ENCODE measurements around the gene MRAP.

Gene MRAP

DNA sequence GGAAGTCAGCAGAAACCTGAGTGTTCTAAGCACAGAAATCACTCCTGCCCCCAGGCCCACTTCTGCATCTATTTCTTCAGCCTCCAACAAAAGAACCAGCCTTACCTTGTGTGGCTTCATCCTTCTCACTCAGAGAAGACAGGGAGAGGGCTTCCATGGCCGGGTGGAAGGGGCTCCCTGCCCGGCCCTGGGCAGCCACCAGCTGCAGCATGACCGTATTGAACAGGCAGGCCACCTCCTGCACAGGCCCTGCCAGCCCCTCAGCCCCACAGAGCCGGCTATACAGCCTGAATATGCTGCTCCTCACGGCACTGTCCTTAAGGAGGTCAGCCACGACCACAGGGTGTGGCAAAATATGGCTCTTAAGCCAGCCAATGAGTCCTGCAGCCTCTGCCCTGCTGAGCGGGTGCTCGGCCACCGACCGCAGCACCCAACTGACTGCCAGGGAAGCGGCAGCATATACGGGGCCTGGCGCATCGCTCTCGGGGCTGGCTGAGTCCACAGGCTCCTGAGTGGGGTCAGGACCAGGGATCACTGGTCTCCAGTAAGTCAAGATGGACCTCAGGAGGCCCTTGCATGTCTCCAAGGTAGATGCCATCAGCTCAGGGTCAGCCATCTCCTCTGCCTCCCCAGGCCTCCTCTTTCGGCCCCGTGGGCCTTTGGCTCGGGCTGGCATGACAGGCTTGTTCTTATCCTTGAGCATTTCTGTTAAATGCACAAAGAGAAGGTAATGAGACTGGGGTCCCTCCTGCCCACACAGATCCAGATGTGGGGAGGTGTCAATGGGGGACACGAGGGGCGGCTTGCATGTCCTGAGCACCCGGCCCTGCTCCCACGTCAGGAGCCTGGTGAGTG, 17.9 kb downstream of the MRAP start:
- peaks cover 9 to 92% of the 10 kb centered on the region in 2 experiments for H3K36me3 ChIP-seq (ENCODE audit: control insufficient read depth in 2 of 2, insufficient read depth in 1 of 2, low read length in 2 of 2)
- POLR2A ChIA-PET = interaction anchor here (1.2 kb wide), 1 partner anchor 9 kb away, joined by 3 read pairs; no protein-coding TSS in a partner anchor
- TF ChIP-seq MZF1 (tag by site-specific recombination; IDR thresholded peaks at IDR 0.05; ENCODE audit: borderline replicate concordance) = no peak

DNA sequence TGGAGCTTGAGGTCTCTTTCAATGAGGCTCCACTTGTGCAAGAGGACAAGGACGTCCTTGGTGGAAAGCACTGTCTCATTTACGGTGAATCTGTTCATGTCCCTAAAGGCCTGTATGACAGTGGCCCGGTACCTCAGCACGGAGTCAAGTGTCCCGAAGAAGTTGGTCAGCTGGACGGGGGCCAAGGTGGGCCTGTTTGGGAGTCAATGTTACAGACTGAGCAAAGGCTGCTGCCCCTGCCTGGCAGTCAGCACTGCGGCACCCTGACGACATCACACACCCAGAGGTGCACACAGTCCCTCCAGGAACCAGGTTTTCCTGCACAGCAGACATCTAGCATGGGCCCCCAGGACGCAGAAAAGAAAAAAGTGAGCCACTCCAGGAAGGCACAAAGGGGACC, 19.1 kb downstream of the MRAP start:
- no peaks in the 10 kb centered on the region for H3K4me1 ChIP-seq (ENCODE audit: control insufficient read depth, insufficient read depth, low read length)
- no peak overlapping the region for H3K27ac ChIP-seq (ENCODE audit: extremely low read depth, low read depth, low read length)
- CTCF ChIA-PET = no interaction called here
- H3K4me3 ChIP-seq (ENCODE audit: low read depth, low read length) = no peak overlapping the region
- peaks cover 9 to 91% of the 10 kb centered on the region in 2 experiments for H3K36me3 ChIP-seq (ENCODE audit: control insufficient read depth in 2 of 2, insufficient read depth in 1 of 2, low read length in 2 of 2)
- no peaks in the 10 kb centered on the region for H3K9me3 ChIP-seq (ENCODE audit: control insufficient read depth, insufficient read depth, low read depth, low read length)
- POLR2A ChIA-PET = interaction anchor here (0.5 kb wide), 1 partner anchor 54 kb away, joined by 3 read pairs; no protein-coding TSS in a partner anchor
- no peak for TF ChIP-seq ZFP3 (tag by site-specific recombination; IDR thresholded peaks at IDR 0.05; ENCODE audit: low read depth)
- no peak for TF ChIP-seq ZNF10 (tag by site-specific recombination; IDR thresholded peaks at IDR 0.05)
- no peak for TF ChIP-seq ZSCAN5A (tag by site-specific recombination; IDR thresholded peaks at IDR 0.05)
- no peak for TF ChIP-seq ZNF354C (tag by site-specific recombination; IDR thresholded peaks at IDR 0.05; ENCODE audit: borderline replicate concordance, low read depth)
- TF ChIP-seq ZNF792 (tag by site-specific recombination; IDR thresholded peaks at IDR 0.05) = no peak

More for the DNA sequence above, 17.9 kb downstream of the MRAP start:
- no peak overlapping the region for H3K27ac ChIP-seq (ENCODE audit: extremely low read depth, low read depth, low read length)
- CTCF ChIA-PET = no interaction called here
- H3K4me1 ChIP-seq (ENCODE audit: control insufficient read depth, insufficient read depth, low read length) = no peaks in the 10 kb centered on the region
- no peaks in the 10 kb centered on the region for H3K9me3 ChIP-seq (ENCODE audit: control insufficient read depth, insufficient read depth, low read depth, low read length)
- H3K4me3 ChIP-seq (ENCODE audit: low read depth, low read length) = no peak overlapping the region

DNA sequence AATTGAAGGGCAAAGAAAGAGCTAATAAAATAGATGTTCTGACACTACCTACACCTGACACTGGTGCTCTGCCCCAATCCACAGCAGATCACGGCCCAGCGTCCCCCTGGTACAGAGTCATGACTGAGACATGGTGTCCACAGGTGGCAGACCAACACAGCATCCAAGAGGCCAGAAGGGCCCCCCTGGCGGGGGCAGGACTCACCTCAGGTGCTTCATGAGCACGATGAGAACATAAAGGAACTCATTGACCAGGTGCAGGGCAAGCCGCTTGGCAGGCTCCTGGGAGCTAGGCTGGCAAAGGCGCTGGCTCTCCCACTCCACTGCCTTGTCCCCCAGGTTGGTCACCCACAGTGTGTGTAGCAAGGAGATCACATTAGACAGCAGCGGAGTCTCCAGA, 20.4 kb downstream of the MRAP start:
- Histone ChIP-seq H3K27ac (ENCODE audit: extremely low read depth, low read depth, low read length) (no peak overlapping the region), H3K9me3 (ENCODE audit: control insufficient read depth, insufficient read depth, low read depth, low read length) (no peaks in the 10 kb centered on the region), H3K4me3 (ENCODE audit: low read depth, low read length) (no peak overlapping the region), H3K36me3 (ENCODE audit: control insufficient read depth in 2 of 2, insufficient read depth in 1 of 2, low read length in 2 of 2) (peaks cover 14 to 96% of the 10 kb centered on the region in 2 experiments), H3K4me1 (ENCODE audit: control insufficient read depth, insufficient read depth, low read length) (no peaks in the 10 kb centered on the region)
- ChIA-PET POLR2A (no interaction called here), CTCF (interaction anchor here (0.8 kb wide), 1 partner anchor 454 kb away, joined by 3 read pairs; no protein-coding TSS in a partner anchor)
- TF ChIP-seq ZNF214 (tag by site-specific recombination; IDR thresholded peaks at IDR 0.05; ENCODE audit: borderline replicate concordance) (no peak), KLF17 (tag by site-specific recombination; IDR thresholded peaks at IDR 0.05) (no peak), ZNF366 (tag by site-specific recombination; conservative IDR thresholded peaks at IDR 0.05) (no peak), ZNF768 (tag by site-specific recombination; IDR thresholded peaks at IDR 0.05) (no peak), ZNF530 (tag by site-specific recombination; IDR thresholded peaks at IDR 0.05; ENCODE audit: low read depth) (no peak), ZNF785 (tag by site-specific recombination; IDR thresholded peaks at IDR 0.05) (no peak), KLF8 (tag by site-specific recombination; IDR thresholded peaks at IDR 0.05) (no peak), ZNF416 (tag by site-specific recombination; IDR thresholded peaks at IDR 0.05) (no peak), ZBTB7A (tag by site-specific recombination; IDR thresholded peaks at IDR 0.05; ENCODE audit: low read depth) (no peak), ZBTB44 (tag by site-specific recombination; IDR thresholded peaks at IDR 0.05) (no peak)
- TF ChIP-seq, protein P1, sequence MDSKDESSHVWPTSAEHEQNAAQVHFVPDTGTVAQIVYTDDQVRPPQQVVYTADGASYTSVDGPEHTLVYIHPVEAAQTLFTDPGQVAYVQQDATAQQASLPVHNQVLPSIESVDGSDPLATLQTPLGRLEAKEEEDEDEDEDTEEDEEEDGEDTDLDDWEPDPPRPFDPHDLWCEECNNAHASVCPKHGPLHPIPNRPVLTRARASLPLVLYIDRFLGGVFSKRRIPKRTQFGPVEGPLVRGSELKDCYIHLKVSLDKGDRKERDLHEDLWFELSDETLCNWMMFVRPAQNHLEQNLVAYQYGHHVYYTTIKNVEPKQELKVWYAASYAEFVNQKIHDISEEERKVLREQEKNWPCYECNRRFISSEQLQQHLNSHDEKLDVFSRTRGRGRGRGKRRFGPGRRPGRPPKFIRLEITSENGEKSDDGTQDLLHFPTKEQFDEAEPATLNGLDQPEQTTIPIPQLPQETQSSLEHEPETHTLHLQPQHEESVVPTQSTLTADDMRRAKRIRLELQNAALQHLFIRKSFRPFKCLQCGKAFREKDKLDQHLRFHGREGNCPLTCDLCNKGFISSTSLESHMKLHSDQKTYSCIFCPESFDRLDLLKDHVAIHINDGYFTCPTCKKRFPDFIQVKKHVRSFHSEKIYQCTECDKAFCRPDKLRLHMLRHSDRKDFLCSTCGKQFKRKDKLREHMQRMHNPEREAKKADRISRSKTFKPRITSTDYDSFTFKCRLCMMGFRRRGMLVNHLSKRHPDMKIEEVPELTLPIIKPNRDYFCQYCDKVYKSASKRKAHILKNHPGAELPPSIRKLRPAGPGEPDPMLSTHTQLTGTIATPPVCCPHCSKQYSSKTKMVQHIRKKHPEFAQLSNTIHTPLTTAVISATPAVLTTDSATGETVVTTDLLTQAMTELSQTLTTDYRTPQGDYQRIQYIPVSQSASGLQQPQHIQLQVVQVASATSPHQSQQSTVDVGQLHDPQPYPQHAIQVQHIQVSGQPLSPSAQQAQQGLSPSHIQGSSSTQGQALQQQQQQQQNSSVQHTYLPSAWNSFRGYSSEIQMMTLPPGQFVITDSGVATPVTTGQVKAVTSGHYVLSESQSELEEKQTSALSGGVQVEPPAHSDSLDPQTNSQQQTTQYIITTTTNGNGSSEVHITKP (tag by site-specific recombination; IDR thresholded peaks at IDR 0.05) = no peak

Measured in HEK293 (cell line).